OCI-LY3 (cell line): ENCODE results near the gene SYNPO.

Source experiments
- H2AFZ ChIP-seq: fragments of 200-600, 300-600 bp; shearing (Covaris generic); 2 replicates; pipeline ENCODE4 v1.6.0; 2014; ENCODE audit warnings: antibody characterized with exemption, low read depth, low read length
- H3K27ac ChIP-seq: fragments of 200-600, 300-600 bp; sonication (generic); 2 replicates; pipeline ENCODE4 v1.5.1; 2014; ENCODE audit warnings: mild to moderate bottlenecking, low read length, moderate library complexity, mixed read lengths
- H3K27me3 ChIP-seq: fragments of 200-600, 300-600 bp; sonication (generic); 2 replicates; pipeline ENCODE4 v1.6.1; 2014; ENCODE audit warnings: low read depth, low read length, mixed read lengths
- H3K36me3 ChIP-seq: fragments of 200-600, 300-600 bp; sonication (generic); replicated peaks from 2 replicates; pipeline ENCODE3; 2014; ENCODE audit warnings: low read depth, low read length, mixed read lengths
- H3K4me1 ChIP-seq: fragments of 300-600, 200-600 bp; sonication (generic); 2 replicates; pipeline ENCODE4 v1.6.1; 2014; ENCODE audit warnings: low read length, mixed read lengths
- H3K4me2 ChIP-seq: fragments of 200-600, 300-600 bp; sonication (generic); 2 replicates; pipeline ENCODE4 v1.6.1; 2014; ENCODE audit warnings: low read length, mixed read lengths
- H3K4me3 ChIP-seq: fragments of 300-600, 200-600 bp; sonication (generic); 2 replicates; pipeline ENCODE4 v1.5.1; 2014; ENCODE audit warnings: antibody characterized with exemption, mild to moderate bottlenecking, low read length, moderate library complexity
- H3K79me2 ChIP-seq: fragments of 300-600, 200-600 bp; shearing (Covaris generic); 2 replicates; pipeline ENCODE4 v1.6.1; 2014; ENCODE audit warnings: mild to moderate bottlenecking, low read length, mixed read lengths
- H3K9ac ChIP-seq: fragments of 300-600, 200-600 bp; shearing (Covaris generic); 2 replicates; pipeline ENCODE4 v1.6.0; 2014; ENCODE audit warnings: mild to moderate bottlenecking, low read length, moderate library complexity
- H3K9me3 ChIP-seq: fragments of 200-600, 300-600 bp; shearing (Covaris generic); 2 replicates; pipeline ENCODE4 v1.6.1; 2014; ENCODE audit warnings: low read length, mixed read lengths; ENCODE audit not compliant: insufficient read depth
- H4K20me1 ChIP-seq: fragments of 200-600, 300-600 bp; sonication (generic); 2 replicates; pipeline ENCODE4 v1.6.1; 2016; ENCODE audit warnings: low read length, mixed read lengths; ENCODE audit not compliant: insufficient read depth
- CTCF ChIP-seq: fragments of 200-600, 300-600 bp; sonication (generic); IDR thresholded peaks from 2 replicates; pipeline ENCODE4 v1.5.1; 2014; ENCODE audit warnings: antibody characterized with exemption, low read length, low read depth
- EZH2phosphoT487 ChIP-seq: fragments of 200-600 bp; shearing (Covaris generic); IDR thresholded peaks from 2 replicates; pipeline ENCODE4 v1.6.1; 2018; ENCODE audit warnings: antibody characterized with exemption, mixed run types, low read depth

SYNPO gene

GRCh38 chr5:150644514-150644913 is 4.1 kb downstream of the SYNPO start:
- H3K79me2 ChIP-seq, result no peaks in the 10 kb centered on the region
- no peak overlapping the region for H3K9ac ChIP-seq
- H3K9me3 ChIP-seq, result no peaks in the 10 kb centered on the region
- H3K4me3 ChIP-seq, result no peak overlapping the region
- H3K27me3 ChIP-seq, result no peaks in the 10 kb centered on the region
- no peaks in the 10 kb centered on the region for H3K36me3 ChIP-seq
- no peaks in the 10 kb centered on the region for H3K4me1 ChIP-seq
- no peak overlapping the region for H3K4me2 ChIP-seq
- H4K20me1 ChIP-seq, result no peaks in the 10 kb centered on the region
- TF ChIP-seq CTCF (no peak), EZH2phosphoT487 (no peak)
- H3K27ac ChIP-seq, result no peak overlapping the region
- H2AFZ ChIP-seq, result no peak overlapping the region

- Histone ChIP-seq H3K27ac (no peak overlapping the region), H2AFZ (no peak overlapping the region), H3K79me2 (no peaks in the 10 kb centered on the region), H3K4me3 (no peak overlapping the region), H3K9me3 (no peaks in the 10 kb centered on the region), H3K4me2 (no peak overlapping the region), H4K20me1 (no peaks in the 10 kb centered on the region), H3K27me3 (no peaks in the 10 kb centered on the region), H3K4me1 (no peaks in the 10 kb centered on the region), H3K9ac (no peak overlapping the region), H3K36me3 (no peaks in the 10 kb centered on the region)
- TF ChIP-seq CTCF (no peak), EZH2phosphoT487 (no peak)
Observed at GRCh38 chr5:150645070-150645700, 4.7 kb downstream of the SYNPO start.

- peaks cover 9% of the 10 kb centered on the region; the same call in 1 of the 2 replicates for H3K4me1 ChIP-seq
- H4K20me1 ChIP-seq, result no peaks in the 10 kb centered on the region
Observed at GRCh38 chr5:150647275-150648251, 7.1 kb downstream of the SYNPO start.

More at GRCh38 chr5:150647275-150648251, 7.1 kb downstream of the SYNPO start:
- no peak overlapping the region for H3K9ac ChIP-seq
- no peaks in the 10 kb centered on the region for H3K27me3 ChIP-seq
- H3K27ac ChIP-seq, result no peak overlapping the region
- H2AFZ ChIP-seq, result no peak overlapping the region
- no peaks in the 10 kb centered on the region for H3K36me3 ChIP-seq
- H3K79me2 ChIP-seq, result no peaks in the 10 kb centered on the region
- no peak overlapping the region for H3K4me2 ChIP-seq
- H3K9me3 ChIP-seq, result no peaks in the 10 kb centered on the region
- no peak overlapping the region for H3K4me3 ChIP-seq
- no peak for TF ChIP-seq CTCF
- TF ChIP-seq EZH2phosphoT487, result no peak
